Endothelial cell of umbilical vein (primary cell): ENCODE measurements around the gene RDX. TPM values are rescaled to one million over a fixed set of nuclear protein-coding genes. Genes with fewer than 3 reads are reported as not detected.
A peak's percentile ranks its signal among the peaks of the same experiment; 100 is the strongest.

Experiments
- BruUV-seq: library from RNA; stranded (reverse); fragments of 400-500 nt; replicated peaks from 2 replicates; lab custom pipeline; 2021; lab: Mats Ljungman, UMichigan
- CTCF ChIA-PET: fragments of 300-600, 350-600 bp; sonication (Branson Sonifier 250); formaldehyde crosslinking; loops from one replicate; lab custom pipeline; 2021; ENCODE audit warnings: antibody characterized with exemption, inconsistent platforms; lab: Charles Lee
- POLR2A ChIA-PET: fragments of 300-600, 350-600 bp; sonication (Branson Sonifier 250); formaldehyde crosslinking; loops from one replicate; lab custom pipeline; 2021; ENCODE audit warnings: antibody characterized with exemption, inconsistent platforms; lab: Charles Lee
- DNase-seq: peaks from one replicate; pipeline ENCODE4 v3.0.0-alpha.2; 2011; ENCODE audit warnings: low read depth, low spot score
- FAIRE-seq: peaks from 2 replicates; lab custom pipeline; 2011; peaks lifted over from hg19 to GRCh38; lab: Jason Lieb, UNC
- H2AFZ ChIP-seq: 2 replicates; pipeline ENCODE4 v1.6.0; 2012; ENCODE audit warnings: low read depth, low read length, control low read depth, inconsistent platforms
- H3K27ac ChIP-seq: 2 replicates; pipeline ENCODE4 v1.5.1; 2011; ENCODE audit warnings: low read depth, mild to moderate bottlenecking, control low read depth, low read length, moderate library complexity; ENCODE audit not compliant: insufficient read depth
- H3K27me3 ChIP-seq, 2 experiments: 2 replicates each; pipeline versions ENCODE4 v1.6.0 to v1.6.1; 2011; ENCODE audit warnings: low read length in 2 of 2, mixed read lengths in 1 of 2; ENCODE audit not compliant: control insufficient read depth in 2 of 2, insufficient read depth in 2 of 2
- H3K36me3 ChIP-seq, 2 experiments: 2 replicates in 1 of 2; 3 replicates in 1 of 2; pipeline ENCODE4 v1.5.1; 2011; ENCODE audit warnings: low read length in 2 of 2, mild to moderate bottlenecking in 1 of 2, moderate library complexity in 1 of 2; ENCODE audit not compliant: control insufficient read depth in 2 of 2, insufficient read depth in 2 of 2; ENCODE audit errors: extremely low read depth in 1 of 2
- H3K4me1 ChIP-seq: 3 replicates; pipeline ENCODE4 v1.5.1; 2011; ENCODE audit warnings: mild to moderate bottlenecking, low read length; ENCODE audit not compliant: control insufficient read depth, insufficient read depth; ENCODE audit errors: extremely low read depth
- H3K4me2 ChIP-seq: 2 replicates; pipeline ENCODE4 v1.6.1; 2011; ENCODE audit warnings: low read length, control low read depth, mixed read lengths; ENCODE audit not compliant: insufficient read depth
- H3K4me3 ChIP-seq, 3 experiments: fragments of 200-600 bp in 1 of 3; sonication (generic), shearing (Covaris generic) in 1 of 3; replicated peaks in 1 of 3; 2 replicates each; pipeline ENCODE4 v1.5.1; 2011 to 2016; ENCODE audit warnings: control low read depth in 3 of 3, low read length in 3 of 3, mild to moderate bottlenecking in 2 of 3, inconsistent platforms in 1 of 3, low read depth in 1 of 3, moderate library complexity in 1 of 3; ENCODE audit not compliant: insufficient read depth in 1 of 3
- H3K79me2 ChIP-seq: 2 replicates; pipeline ENCODE4 v1.6.0; 2012; ENCODE audit warnings: low read length, inconsistent platforms; ENCODE audit not compliant: control insufficient read depth, insufficient read depth
- H3K9ac ChIP-seq: replicated peaks from 2 replicates; pipeline ENCODE3; 2011; ENCODE audit warnings: low read length, control low read depth; ENCODE audit not compliant: insufficient read depth; ENCODE audit errors: extremely low read depth
- H3K9me1 ChIP-seq: replicated peaks from 3 replicates; pipeline ENCODE4 v1.6.0; 2011; ENCODE audit warnings: mild to moderate bottlenecking, low read length; ENCODE audit not compliant: control insufficient read depth, insufficient read depth; ENCODE audit errors: extremely low read depth
- H3K9me3 ChIP-seq: replicated peaks from 2 replicates; pipeline ENCODE4 v1.5.1; 2012; ENCODE audit warnings: low read length, inconsistent platforms; ENCODE audit not compliant: control insufficient read depth, insufficient read depth
- H4K20me1 ChIP-seq: replicated peaks from 2 replicates; pipeline ENCODE3; 2011; ENCODE audit warnings: mild to moderate bottlenecking, low read length; ENCODE audit not compliant: control insufficient read depth, insufficient read depth; ENCODE audit errors: extremely low read depth
- CTCF ChIP-seq, 2 donors: IDR thresholded peaks; 1 replicate in 1 of 2; 2 replicates in 1 of 2; pipeline ENCODE4 v1.5.1; 2011; ENCODE audit warnings: low read length in 2 of 2, mild to moderate bottlenecking in 2 of 2, moderate library complexity in 2 of 2, control low read depth in 1 of 2, inconsistent platforms in 1 of 2, low read depth in 1 of 2; ENCODE audit not compliant: insufficient read depth in 1 of 2; ENCODE audit errors: extremely low read depth in 1 of 2
- EZH2 ChIP-seq: IDR thresholded peaks from 2 replicates; pipeline ENCODE4 v1.6.1; 2012; ENCODE audit warnings: borderline replicate concordance, low read depth, mild to moderate bottlenecking, moderate library complexity, low read length, inconsistent platforms; ENCODE audit not compliant: severe bottlenecking
- FOS ChIP-seq: IDR thresholded peaks from 2 replicates; pipeline ENCODE4 v1.6.1; 2011; ENCODE audit warnings: mild to moderate bottlenecking, low read length, moderate library complexity, borderline replicate concordance; ENCODE audit not compliant: insufficient read depth
- JUN ChIP-seq: IDR thresholded peaks from 2 replicates; pipeline ENCODE4 v1.6.1; 2011; ENCODE audit warnings: borderline replicate concordance, low read depth; ENCODE audit not compliant: insufficient read length, insufficient read depth
- MAX ChIP-seq: IDR thresholded peaks from 2 replicates; pipeline ENCODE4 v1.6.1; 2011; ENCODE audit not compliant: insufficient read depth, insufficient read length
- MYC ChIP-seq: IDR thresholded peaks from one replicate; pipeline ENCODE4 v1.6.1; 2011; ENCODE audit warnings: mild to moderate bottlenecking, low read depth, low read length
- POLR2AphosphoS5 ChIP-seq: IDR thresholded peaks from 2 replicates; pipeline ENCODE4 v1.6.1; 2012; ENCODE audit warnings: low read depth, mild to moderate bottlenecking, control low read depth, low read length, moderate library complexity; ENCODE audit not compliant: insufficient read depth
- dilution Hi-C: fragments of 300-500 bp; cut with MboI; formaldehyde crosslinking; loops from one replicate; pipeline ENCODE4 v1.15.0; 2019; ENCODE audit warnings: low sequenced_read_pairs; ENCODE audit not compliant: extremely low pct_ligation_motif_present
- intact Hi-C: fragments of 100-400 bp; cut with micrococcal nuclease; formaldehyde crosslinking; loops from one replicate; pipeline ENCODE4 v1.10.0; 2022
- polyA plus RNA-seq, 4 experiments: library from polyadenylated mRNA; depleted of rRNA in 3 of 4; stranded (reverse) in 3 of 4; unstranded in 1 of 4; fragments of >200 nt; gene quantifications; 2 replicates each; pipeline versions ENCODE4 v1.2.1 to v1.2.3, GENCODE V29; 2011 to 2012; ENCODE audit warnings: missing spikeins in 1 of 4
- total RNA-seq: library from RNA; stranded (reverse); gene quantifications from 2 replicates; pipeline ENCODE4 v1.2.3, GENCODE V29; 2021

The RDX gene
- total and polyA plus RNA-seq, 2 donors (not counting 3 experiments of a cell fraction or from before 2014, with no cell fraction given), result 47.9 to 280 TPM

GRCh38 chr11:110134110-110134509 lies 162.3 kb downstream of the RDX start:
- peak; percentile 4 for FAIRE-seq
- Histone ChIP-seq H3K27ac (no peak overlapping the region), H3K36me3 (no peaks in the 10 kb centered on the region), H3K27me3 (no peaks in the 10 kb centered on the region), H3K4me3 (no peak overlapping the region), H2AFZ (no peak overlapping the region), H3K9me3 (no peaks in the 10 kb centered on the region), H3K9ac (no peak overlapping the region), H3K9me1 (no peaks in the 10 kb centered on the region), H3K79me2 (peaks cover 25% of the 10 kb centered on the region), H3K4me2 (no peak overlapping the region), H4K20me1 (peaks cover 3% of the 10 kb centered on the region), H3K4me1 (no peaks in the 10 kb centered on the region)
- intact Hi-C loops, result no loop called here
- DNase-seq, result peak; percentile 44
- TF ChIP-seq EZH2, result no peak
- no peak for TF ChIP-seq JUN
- TF ChIP-seq MYC, result no peak
- no peak for TF ChIP-seq FOS
- TF ChIP-seq MAX, result no peak
- no peak for TF ChIP-seq POLR2AphosphoS5
- TF ChIP-seq CTCF (IDR thresholded peaks at IDR 0.05; ENCODE audit: extremely low read depth in 1 of 2, insufficient read depth in 1 of 2, low read depth in 1 of 2, low read length in 2 of 2), result no peak
- CTCF ChIA-PET, result no interaction called here
- dilution Hi-C loops, result no loop called here
- BruUV-seq, result no TSS peak
- POLR2A ChIA-PET, result no interaction called here
